Vagina (tissue), 2 donors: ENCODE results near the gene WRAP53. TPM values are rescaled to one million over a fixed set of nuclear protein-coding genes. Genes with fewer than 3 reads are reported as not detected.

ENCODE experiments used
- DNase-seq, 2 donors: peaks; one replicate each; pipeline ENCODE4 v3.0.0-alpha.2; 2017; ENCODE audit errors: extremely low spot score in 2 of 2
- H3K27ac ChIP-seq: fragments of 200-600 bp; sonication (generic); one replicate; pipeline ENCODE4 v1.5.1; 2019
- H3K27me3 ChIP-seq: fragments of 200-600 bp; sonication (generic); one replicate; pipeline ENCODE4 v1.5.1; 2019
- H3K36me3 ChIP-seq, 2 donors: fragments of 200-600 bp; sonication (generic); one replicate each; pipeline ENCODE4 v1.5.1; 2017 to 2019
- H3K4me1 ChIP-seq: fragments of 200-600 bp; sonication (generic); one replicate; pipeline ENCODE4 v1.5.1; 2019
- H3K4me3 ChIP-seq, 2 donors: fragments of 200-600 bp; sonication (generic); 1 replicate in 1 of 2; 2 replicates in 1 of 2; pipeline ENCODE4 v1.5.1; 2016 to 2019
- H3K9me3 ChIP-seq: fragments of 200-600 bp; sonication (generic); one replicate; pipeline ENCODE4 v1.5.1; 2019
- POLR2A ChIP-seq, 2 donors: fragments of 450-650 bp; IDR thresholded peaks; one replicate each; pipeline ENCODE4 v1.6.1; 2017; ENCODE audit warnings: antibody characterized with exemption in 2 of 2, mild to moderate bottlenecking in 2 of 2, moderate library complexity in 2 of 2
- POLR2AphosphoS5 ChIP-seq, 2 donors: sonication (generic); formaldehyde crosslinking; IDR thresholded peaks; one replicate each; pipeline ENCODE4 v1.9.0; 2017; ENCODE audit warnings: antibody characterized with exemption in 2 of 2, mild to moderate bottlenecking in 2 of 2, low read depth in 1 of 2; ENCODE audit not compliant: insufficient read depth in 1 of 2
- intact Hi-C: fragments of 100-400 bp; cut with DNase I; formaldehyde crosslinking; loops from one replicate; pipeline ENCODE4 v1.15.1; 2023
- total RNA-seq: library from RNA; depleted of rRNA; stranded (reverse); fragments of >200 nt; gene quantifications from one replicate; pipeline ENCODE4 v1.2.3, GENCODE V29; 2016
- TF ChIP-seq, protein P1 (sequence below), 3 experiments: fragments of 450-650 bp in 2 of 3; fragments of 200-600 bp in 1 of 3; sonication (generic) in 1 of 3; IDR thresholded peaks; one replicate each; pipeline ENCODE4 v1.5.1; 2017 to 2019; ENCODE audit warnings: antibody characterized with exemption in 3 of 3, mild to moderate bottlenecking in 2 of 3, moderate library complexity in 2 of 3

WRAP53 gene
- total RNA-seq, 1 donor from 2014 or later: 7.6 TPM

GRCh38 chr17:7687072-7687907 is 987 bp upstream of the WRAP53 start, which contains the start of gene TP53:
Gene TP53, minus strand, starts transcription at chr17:7687490. Its CDS starts 10,896 bp downstream, at chr17:7676594.
- peaks cover 36% of the 10 kb centered on the region for H3K4me1 ChIP-seq
- peak within 1 kb of the TSS; percentile 73 to 83 for H3K4me3 ChIP-seq
- no peaks in the 10 kb centered on the region for H3K36me3 ChIP-seq
- intact Hi-C loops: loop anchor here (2.0 kb wide), 1 partner anchor 72 kb away; the partner anchor contains the start of gene FXR2
- TF ChIP-seq, protein P1, sequence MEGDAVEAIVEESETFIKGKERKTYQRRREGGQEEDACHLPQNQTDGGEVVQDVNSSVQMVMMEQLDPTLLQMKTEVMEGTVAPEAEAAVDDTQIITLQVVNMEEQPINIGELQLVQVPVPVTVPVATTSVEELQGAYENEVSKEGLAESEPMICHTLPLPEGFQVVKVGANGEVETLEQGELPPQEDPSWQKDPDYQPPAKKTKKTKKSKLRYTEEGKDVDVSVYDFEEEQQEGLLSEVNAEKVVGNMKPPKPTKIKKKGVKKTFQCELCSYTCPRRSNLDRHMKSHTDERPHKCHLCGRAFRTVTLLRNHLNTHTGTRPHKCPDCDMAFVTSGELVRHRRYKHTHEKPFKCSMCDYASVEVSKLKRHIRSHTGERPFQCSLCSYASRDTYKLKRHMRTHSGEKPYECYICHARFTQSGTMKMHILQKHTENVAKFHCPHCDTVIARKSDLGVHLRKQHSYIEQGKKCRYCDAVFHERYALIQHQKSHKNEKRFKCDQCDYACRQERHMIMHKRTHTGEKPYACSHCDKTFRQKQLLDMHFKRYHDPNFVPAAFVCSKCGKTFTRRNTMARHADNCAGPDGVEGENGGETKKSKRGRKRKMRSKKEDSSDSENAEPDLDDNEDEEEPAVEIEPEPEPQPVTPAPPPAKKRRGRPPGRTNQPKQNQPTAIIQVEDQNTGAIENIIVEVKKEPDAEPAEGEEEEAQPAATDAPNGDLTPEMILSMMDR (IDR thresholded peaks at IDR 0.05): peak in 1 of 3 experiments; percentile 21
- TF ChIP-seq POLR2A (IDR thresholded peaks at IDR 0.05) (peak in 1 of 2 donors; percentile 56), POLR2AphosphoS5 (IDR thresholded peaks at IDR 0.05; ENCODE audit: insufficient read depth in 1 of 2, low read depth in 1 of 2) (peak; percentile 1 to 98)
- peak in 1 of 2 donors; percentile 95 for DNase-seq
- H3K27me3 ChIP-seq: no peaks in the 10 kb centered on the region
- no peaks in the 10 kb centered on the region for H3K9me3 ChIP-seq
- peak within 1 kb of the TSS; percentile 95 for H3K27ac ChIP-seq

DNA sequence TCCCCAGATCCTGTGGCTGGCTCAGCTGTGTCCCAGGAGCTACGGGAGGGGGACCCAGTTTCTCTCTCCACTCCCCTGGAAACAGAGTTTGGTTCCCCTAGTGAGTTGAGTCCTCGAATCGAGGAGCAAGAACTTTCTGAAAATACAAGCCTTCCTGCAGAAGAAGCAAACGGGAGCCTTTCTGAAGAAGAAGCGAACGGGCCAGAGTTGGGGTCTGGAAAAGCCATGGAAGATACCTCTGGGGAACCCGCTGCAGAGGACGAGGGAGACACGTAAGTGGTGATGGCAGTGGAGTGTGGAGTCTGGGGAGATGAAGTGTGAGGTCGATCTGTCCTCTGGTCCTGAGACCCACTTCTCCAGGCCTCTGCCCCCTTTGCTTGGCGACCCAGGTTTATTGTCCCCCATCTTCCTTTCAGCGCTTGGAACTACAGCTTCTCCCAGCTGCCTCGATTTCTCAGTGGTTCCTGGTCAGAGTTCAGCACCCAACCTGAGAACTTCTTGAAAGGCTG is 585 bp downstream of the WRAP53 start:
- Histone ChIP-seq H3K4me3 (peak overlapping the region; percentile 63 to 83), H3K36me3 (no peaks in the 10 kb centered on the region), H3K4me1 (peaks cover 30% of the 10 kb centered on the region), H3K9me3 (no peaks in the 10 kb centered on the region), H3K27ac (peak overlapping the region; percentile 46), H3K27me3 (no peaks in the 10 kb centered on the region)
- no peak for TF ChIP-seq POLR2A (IDR thresholded peaks at IDR 0.05)
- no peak for TF ChIP-seq POLR2AphosphoS5 (IDR thresholded peaks at IDR 0.05; ENCODE audit: insufficient read depth in 1 of 2, low read depth in 1 of 2)
- TF ChIP-seq, protein P1 (IDR thresholded peaks at IDR 0.05): no peak
- intact Hi-C loops: no loop called here
- no peak for DNase-seq

GRCh38 chr17:7695586-7695985 is 7.3 kb downstream of the WRAP53 start:
- Histone ChIP-seq H3K4me3 (no peak overlapping the region), H3K9me3 (no peaks in the 10 kb centered on the region), H3K27ac (no peak overlapping the region), H3K36me3 (no peaks in the 10 kb centered on the region), H3K27me3 (no peaks in the 10 kb centered on the region), H3K4me1 (no peaks in the 10 kb centered on the region)
- no peak for DNase-seq
- intact Hi-C loops: no loop called here
- TF ChIP-seq, protein P1 (IDR thresholded peaks at IDR 0.05): no peak
- TF ChIP-seq POLR2A (IDR thresholded peaks at IDR 0.05): no peak
- no peak for TF ChIP-seq POLR2AphosphoS5 (IDR thresholded peaks at IDR 0.05; ENCODE audit: insufficient read depth in 1 of 2, low read depth in 1 of 2)

DNA sequence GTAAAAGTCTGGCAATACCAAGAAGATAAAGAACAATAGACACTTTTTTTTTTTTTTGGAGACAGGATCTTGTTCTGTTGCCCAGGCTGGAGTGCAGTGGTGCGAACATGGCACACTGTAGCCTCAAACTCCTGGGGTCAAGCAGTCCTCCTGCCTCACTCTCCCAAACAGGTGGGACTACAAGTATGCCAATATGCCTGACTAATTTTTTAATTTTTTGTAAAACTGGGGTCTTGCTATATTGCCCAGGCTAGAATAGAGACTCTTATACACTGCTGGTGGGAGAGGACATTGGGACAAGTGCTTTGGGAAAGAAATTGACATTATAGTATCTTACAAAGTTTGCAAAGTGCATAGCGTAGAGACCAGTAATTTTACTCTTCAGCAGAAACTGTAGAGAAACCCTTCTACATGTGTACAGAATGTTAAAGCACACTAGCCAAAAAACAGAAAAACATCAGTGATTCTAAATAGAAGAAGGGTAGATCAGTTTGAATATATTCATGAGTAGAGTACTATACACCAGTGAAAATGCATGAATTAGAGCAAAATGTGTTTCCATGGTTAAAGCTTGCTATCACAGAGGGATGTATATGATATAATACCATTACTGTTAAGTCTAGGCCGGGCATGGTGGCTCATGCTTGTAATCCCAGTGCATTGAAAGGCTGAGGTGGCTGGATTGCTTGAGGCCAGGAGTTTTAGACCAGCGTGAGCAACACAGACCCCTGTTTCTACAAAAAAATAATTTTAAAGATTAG is 9.7 kb downstream of the WRAP53 start:
- DNase-seq: no peak
- intact Hi-C loops: no loop called here
- H3K4me3 ChIP-seq: no peak overlapping the region
- H3K27me3 ChIP-seq: no peaks in the 10 kb centered on the region
- TF ChIP-seq POLR2AphosphoS5 (IDR thresholded peaks at IDR 0.05; ENCODE audit: insufficient read depth in 1 of 2, low read depth in 1 of 2) (no peak), POLR2A (IDR thresholded peaks at IDR 0.05) (no peak)
- TF ChIP-seq, protein P1 (IDR thresholded peaks at IDR 0.05): no peak
- no peaks in the 10 kb centered on the region for H3K9me3 ChIP-seq
- no peaks in the 10 kb centered on the region for H3K4me1 ChIP-seq
- peaks cover 0 to 17% of the 10 kb centered on the region in 2 donors for H3K36me3 ChIP-seq
- no peak overlapping the region for H3K27ac ChIP-seq
